Measurements from ENCODE around the gene SLC38A10.
A peak's percentile ranks its signal among the peaks of the same experiment; 100 is the strongest.
"Not testable (repeated sequence)": the region's sequence is repeated elsewhere in the genome, so short reads cannot be mapped to it uniquely, and the experiment has no call there.

The SLC38A10 gene

DNA sequence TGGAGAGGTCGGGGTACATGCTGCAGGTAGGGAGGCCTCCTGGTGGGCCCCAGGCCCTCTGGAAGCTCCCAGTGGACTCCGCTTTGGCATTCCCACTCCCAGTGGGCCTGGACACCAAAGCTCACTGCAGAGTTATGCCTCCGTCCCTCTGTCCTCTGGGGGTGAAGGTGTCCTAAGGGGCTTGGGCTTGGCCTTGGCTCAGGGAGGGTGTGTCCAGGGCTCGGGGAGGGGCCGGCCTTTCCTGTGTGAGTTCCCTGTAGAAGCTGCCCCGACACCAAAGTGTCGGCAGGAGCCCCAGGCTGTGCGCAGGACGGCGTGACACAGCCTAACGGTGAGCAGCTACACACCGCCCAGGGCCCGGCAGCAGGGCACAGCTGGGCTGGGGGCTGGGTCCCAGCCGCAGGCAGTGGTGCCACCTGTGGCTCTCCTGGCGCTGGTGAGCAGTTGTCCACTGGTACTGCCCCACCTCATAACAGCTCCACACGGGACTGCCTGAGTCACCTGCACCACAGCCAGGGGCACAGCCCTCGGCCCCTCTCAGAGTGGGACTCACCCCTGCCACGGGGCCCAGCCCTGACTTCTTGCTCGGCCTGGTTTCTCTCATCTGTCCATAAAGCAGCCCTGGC is 62.4 kb downstream of the SLC38A10 start:
- DNase-seq: no peak

- DNase-seq: no peak
Measured at GRCh38 chr17:81231766-81232581, 63.1 kb downstream of the SLC38A10 start.

DNA sequence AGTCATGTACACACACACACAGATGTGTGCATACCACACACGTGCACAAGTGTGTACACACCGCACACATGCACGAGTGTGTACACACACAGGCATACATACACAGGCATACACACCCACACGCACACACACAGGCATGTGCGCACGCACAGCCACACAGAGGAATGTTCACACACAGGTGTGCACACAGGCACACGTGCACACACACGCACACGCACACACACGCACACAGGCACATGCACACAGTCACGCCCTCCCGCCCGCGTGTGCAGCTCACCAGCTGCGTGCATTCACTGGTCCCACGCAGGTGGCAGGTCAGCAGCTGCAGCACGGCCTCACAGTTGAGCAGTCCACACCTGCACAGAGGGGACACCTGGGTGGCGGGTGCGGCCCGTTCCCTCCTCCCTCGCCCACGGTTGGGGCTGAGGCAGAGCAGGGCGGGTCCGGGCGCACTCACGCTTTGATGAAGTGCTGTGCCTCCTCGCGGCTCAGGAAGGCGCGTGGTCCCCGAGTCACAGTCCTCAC is 63.9 kb downstream of the SLC38A10 start:
- DNase-seq: no peak

- no peak for DNase-seq
Measured at GRCh38 chr17:81230043-81230820, 64.9 kb downstream of the SLC38A10 start.

GRCh38 chr17:81229666-81229920 is 65.5 kb downstream of the SLC38A10 start:
- no peak for DNase-seq

DNA sequence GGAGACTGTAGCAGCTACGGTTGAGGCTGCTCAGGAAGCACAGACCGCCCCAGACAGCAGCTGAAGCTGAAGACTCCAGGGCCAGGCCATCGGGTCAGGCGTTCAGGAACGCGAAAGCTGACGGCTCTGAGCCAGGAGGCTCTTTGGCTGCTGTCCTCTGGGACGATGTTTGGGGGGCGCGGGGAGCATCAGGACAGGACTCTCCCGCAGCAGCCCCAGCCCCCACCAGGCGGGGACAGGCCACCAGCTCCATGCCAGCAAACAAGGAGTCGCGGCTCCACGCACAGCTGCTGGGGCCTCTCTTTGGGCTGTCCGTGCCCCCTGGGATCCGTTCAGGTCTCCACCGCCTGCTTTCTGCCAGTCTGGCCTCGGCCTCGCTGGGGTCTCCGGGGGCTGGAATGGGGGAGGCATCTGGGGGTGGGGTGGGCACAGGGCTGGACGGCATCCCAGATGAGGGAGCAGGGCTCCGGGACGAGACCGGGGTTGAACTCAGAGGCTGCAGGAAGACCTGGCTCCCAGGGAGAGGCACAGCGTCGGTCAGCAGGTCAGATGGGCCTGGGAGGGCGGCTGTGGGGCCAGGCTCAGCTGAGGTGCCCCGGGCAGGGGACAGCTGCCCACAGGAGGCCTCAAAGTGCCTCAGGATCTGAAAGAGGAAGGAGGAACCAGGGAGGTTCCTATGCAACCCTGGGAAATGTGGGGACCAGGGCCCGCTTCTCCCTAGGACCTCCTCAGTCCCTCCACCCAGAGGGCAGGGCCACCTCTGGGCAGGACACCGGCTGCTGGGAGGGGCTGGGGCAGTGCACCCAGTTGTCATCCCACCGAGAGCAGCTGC is 66.1 kb downstream of the SLC38A10 start:
- DNase-seq: no peak

- DNase-seq: no peak
Measured at GRCh38 chr17:81228420-81228819, 66.7 kb downstream of the SLC38A10 start.

DNA sequence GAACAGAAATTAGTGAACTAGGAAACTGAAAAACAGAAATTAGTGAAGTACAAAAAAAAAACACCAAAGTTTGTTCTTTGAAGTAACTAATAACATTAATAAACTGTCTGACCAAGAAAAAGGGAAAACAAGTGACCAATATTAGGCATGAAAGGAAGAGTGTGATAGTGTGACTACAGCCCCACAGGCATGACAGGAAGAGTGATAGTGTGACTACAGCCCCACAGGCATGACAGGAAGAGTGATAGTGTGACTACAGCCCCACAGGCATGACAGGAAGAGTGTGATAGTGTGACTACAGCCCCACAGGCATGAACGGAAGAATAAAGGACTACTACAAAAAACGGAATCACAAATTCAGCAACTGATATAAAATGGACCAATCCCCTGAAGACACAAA is 67.5 kb downstream of the SLC38A10 start:
- not testable (repeated sequence) for DNase-seq

GRCh38 chr17:81223762-81224130 is 71.4 kb downstream of the SLC38A10 start:
- peak in 5 of 56 donors; percentile 6 to 36 (median 15) for DNase-seq

- DNase-seq: peak; percentile 81 to 99 (median 97)
Measured at GRCh38 chr17:81222906-81223761, 72.0 kb downstream of the SLC38A10 start, which contains the start of gene CEP131. TSS of gene CEP131 (minus strand) at chr17:81222965. CDS start at chr17:81220056, 2,909 bp downstream.

- no peak for DNase-seq
Measured at GRCh38 chr17:81222620-81222905, 72.5 kb downstream of the SLC38A10 start.

GRCh38 chr17:81221842-81222619 is 73.1 kb downstream of the SLC38A10 start:
- no peak for DNase-seq

DNA sequence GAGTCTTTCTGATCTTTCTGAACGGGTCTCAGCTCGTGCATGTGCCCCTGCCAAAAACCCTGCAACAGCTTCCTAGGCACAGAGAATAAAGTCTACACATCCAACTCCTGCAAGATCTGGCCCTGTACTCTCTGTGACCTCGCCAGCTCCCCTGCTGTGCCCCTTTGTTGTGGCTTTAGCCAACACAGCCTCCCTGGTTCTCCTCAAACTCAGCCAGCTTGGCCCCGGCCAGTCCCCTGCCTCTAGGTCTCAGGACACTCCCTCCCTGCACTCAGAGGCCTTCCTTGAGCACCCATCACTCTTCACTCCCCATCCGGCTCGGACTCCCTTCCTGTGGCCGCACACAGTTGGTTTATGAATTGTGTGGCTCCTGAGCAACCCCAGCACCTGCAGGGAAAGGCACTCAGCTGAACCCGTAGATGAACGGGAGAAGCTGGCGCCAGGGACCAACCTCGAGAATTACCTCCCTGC is 73.7 kb downstream of the SLC38A10 start:
- DNase-seq: no peak

DNA sequence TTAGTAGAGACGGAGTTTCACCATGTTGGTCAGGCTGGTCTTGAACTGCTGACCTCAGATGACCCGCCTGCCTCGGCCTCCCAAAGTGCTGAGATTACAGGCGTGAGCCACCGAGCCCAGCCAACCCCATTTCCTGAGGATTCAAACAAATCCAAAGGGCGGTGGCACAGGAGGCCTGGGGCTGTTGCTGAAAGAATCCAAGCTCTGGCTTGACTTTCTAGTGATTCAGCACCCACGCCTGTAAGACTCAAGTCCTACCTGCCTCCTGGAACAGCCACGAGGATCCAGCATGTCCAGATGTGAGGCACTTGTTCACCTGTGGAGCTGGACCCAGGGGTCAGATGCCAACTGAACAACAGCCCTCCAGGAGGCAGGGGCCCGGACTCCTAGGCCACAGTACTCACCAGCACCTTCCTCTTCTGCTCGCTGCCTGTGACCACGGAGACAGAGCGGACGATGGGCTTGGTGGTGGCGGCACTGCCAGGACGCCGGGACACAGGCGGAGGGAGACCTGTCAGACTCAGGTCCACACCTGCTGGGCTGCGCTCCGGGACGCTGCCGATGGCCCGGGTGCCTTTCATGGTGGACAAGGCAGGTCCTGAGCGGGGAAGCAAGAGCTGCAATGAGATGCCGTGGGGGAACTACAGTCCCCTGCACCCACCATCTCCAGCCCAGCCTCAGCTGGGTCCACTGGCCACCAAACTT is 75.5 kb downstream of the SLC38A10 start:
- DNase-seq: no peak

- DNase-seq: no peak
Measured at GRCh38 chr17:81218991-81219390, 76.1 kb downstream of the SLC38A10 start.

- no peak for DNase-seq
Measured at GRCh38 chr17:81218459-81218858, 76.6 kb downstream of the SLC38A10 start.

- DNase-seq: no peak
Measured at GRCh38 chr17:81217491-81217890, 77.6 kb downstream of the SLC38A10 start.

DNA sequence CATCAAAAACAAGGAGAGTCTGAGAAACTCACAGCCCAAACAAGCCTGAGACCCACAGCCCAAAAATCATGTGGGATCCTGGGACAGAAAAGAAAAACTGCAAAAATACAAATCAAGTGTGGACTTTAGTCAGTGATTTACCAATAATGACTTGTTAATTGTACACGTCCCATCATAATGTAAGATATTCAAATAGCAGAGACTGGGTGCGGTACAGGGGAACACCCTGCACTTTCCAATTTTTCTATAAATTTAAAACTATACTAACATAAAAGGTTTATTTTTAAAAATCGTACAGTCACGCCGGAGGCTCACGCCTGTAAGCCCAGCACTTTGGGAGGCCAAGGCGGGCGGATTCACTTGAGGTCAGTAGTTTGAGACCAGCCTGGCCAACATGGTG is 81.1 kb downstream of the SLC38A10 start:
- DNase-seq: no peak

- no peak for DNase-seq
Measured at GRCh38 chr17:81212365-81212764, 82.7 kb downstream of the SLC38A10 start.

Data from nucleus accumbens (tissue), 56 donors.